AG20443 (cell line): ENCODE measurements around the gene TTC31.
A peak's percentile ranks its signal among the peaks of the same experiment; 100 is the strongest.

Source experiments
- DNase-seq: peaks from one replicate; pipeline ENCODE4 v3.0.0; 2012; ENCODE audit warnings: low spot score, mixed read lengths

TTC31 gene

GRCh38 chr2:74505448-74506246 is 22.8 kb downstream of the TTC31 start:
- no peak for DNase-seq

- DNase-seq, result peak; percentile 97
These were observed 24.5 kb downstream of the TTC31 start, which contains the start of gene PCGF1 for GRCh38 chr2:74507145-74507925. Gene PCGF1 (minus strand): TSS chr2:74507695. CDS start chr2:74507668, 27 bp downstream.

GRCh38 chr2:74507926-74508520 is 25.1 kb downstream of the TTC31 start:
- DNase-seq, result peak; percentile 80

- no peak for DNase-seq
These were observed 27.4 kb downstream of the TTC31 start for GRCh38 chr2:74510272-74510671.

- no peak for DNase-seq
These were observed 28.5 kb downstream of the TTC31 start for GRCh38 chr2:74511104-74511989.

- no peak for DNase-seq
These were observed 30.1 kb downstream of the TTC31 start for GRCh38 chr2:74512744-74513604.

- no peak for DNase-seq
These were observed 30.9 kb downstream of the TTC31 start for GRCh38 chr2:74513605-74514367.

GRCh38 chr2:74514368-74515270 is 31.7 kb downstream of the TTC31 start, which contains the start of gene TLX2:
Gene TLX2 (plus strand): TSS chr2:74514450. CDS start chr2:74514807, 357 bp downstream.
- peak; percentile 22 for DNase-seq

GRCh38 chr2:74515271-74515980 is 32.5 kb downstream of the TTC31 start:
- no peak for DNase-seq

GRCh38 chr2:74515981-74516633 is 33.2 kb downstream of the TTC31 start:
- peak; percentile 92 for DNase-seq

- no peak for DNase-seq
These were observed 33.8 kb downstream of the TTC31 start for GRCh38 chr2:74516650-74517049.

GRCh38 chr2:74522516-74522915 is 39.6 kb downstream of the TTC31 start:
- no peak for DNase-seq

- no peak for DNase-seq
These were observed 41.1 kb downstream of the TTC31 start for GRCh38 chr2:74524005-74524404.

GRCh38 chr2:74524955-74525716 is 42.3 kb downstream of the TTC31 start:
- no peak for DNase-seq

- no peak for DNase-seq
These were observed 43.1 kb downstream of the TTC31 start, which contains the start of gene DQX1 for GRCh38 chr2:74525717-74526648. Gene DQX1 (minus strand): TSS chr2:74526231. CDS start chr2:74525729, 502 bp downstream.
